HFFc6 (cell line): ENCODE measurements around the gene NGB. TPM values are rescaled to one million over a fixed set of nuclear protein-coding genes. Genes with fewer than 3 reads are reported as not detected.

ENCODE experiments used
- DNase-seq: peaks from one replicate; pipeline ENCODE4 v3.0.0-alpha.2; 2018
- H3K27ac Mint-ChIP-seq: 2 replicates; pipeline ENCODE4 v1.8.0; 2020; ENCODE audit warnings: mild to moderate bottlenecking, mixed read lengths
- H3K27me3 Mint-ChIP-seq: 2 replicates; pipeline ENCODE4 v1.8.0; 2021; ENCODE audit warnings: mild to moderate bottlenecking, moderate library complexity, mixed read lengths; ENCODE audit not compliant: insufficient read depth
- H3K36me3 Mint-ChIP-seq: 2 replicates; pipeline ENCODE4 v1.8.0; 2021; ENCODE audit warnings: low read depth, mixed read lengths
- H3K4me1 Mint-ChIP-seq: 2 replicates; pipeline ENCODE4 v1.8.0; 2020; ENCODE audit warnings: low read depth, mixed read lengths
- H3K4me3 Mint-ChIP-seq: 2 replicates; pipeline ENCODE4 v1.8.0; 2020; ENCODE audit warnings: mild to moderate bottlenecking, moderate library complexity, mixed read lengths
- H3K9me3 Mint-ChIP-seq: 2 replicates; pipeline ENCODE4 v1.8.0; 2020; ENCODE audit warnings: mild to moderate bottlenecking, mixed read lengths
- CTCF ChIP-seq: fragments of 200-600 bp; sonication (generic); IDR thresholded peaks from 2 replicates; pipeline ENCODE4 v1.5.0; 2021; ENCODE audit warnings: antibody characterized with exemption, mild to moderate bottlenecking
- total RNA-seq, 6 experiments: library from RNA; stranded (reverse); fragmentation: NEBNext Ultra II Directional; extraction: Animal tissue kit (Norgen Biotek cat#: 25700); gene quantifications; 2 replicates in 1 of 6; 3 replicates in 5 of 6; pipeline ENCODE4 v1.2.3, GENCODE V29; 2021

NGB gene
- total RNA-seq, 6 experiments from 2014 or later: not detected

GRCh38 chr14:77249286-77249685 lies 21.7 kb downstream of the NGB start:
- H3K27me3 Mint-ChIP-seq: peaks cover 44% of the 10 kb centered on the region
- no peaks in the 10 kb centered on the region for H3K36me3 Mint-ChIP-seq
- no peaks in the 10 kb centered on the region for H3K9me3 Mint-ChIP-seq
- H3K27ac Mint-ChIP-seq: no peak overlapping the region
- DNase-seq: no peak
- H3K4me1 Mint-ChIP-seq: no peaks in the 10 kb centered on the region
- TF ChIP-seq CTCF: no peak
- no peak overlapping the region for H3K4me3 Mint-ChIP-seq

- DNase-seq: peak; percentile 2
- peaks cover 38% of the 10 kb centered on the region for H3K27me3 Mint-ChIP-seq
- no peaks in the 10 kb centered on the region for H3K9me3 Mint-ChIP-seq
- H3K36me3 Mint-ChIP-seq: no peaks in the 10 kb centered on the region
- H3K27ac Mint-ChIP-seq: no peak overlapping the region
- TF ChIP-seq CTCF: no peak
- no peaks in the 10 kb centered on the region for H3K4me1 Mint-ChIP-seq
- no peak overlapping the region for H3K4me3 Mint-ChIP-seq
These were observed 22.3 kb downstream of the NGB start for GRCh38 chr14:77248666-77249065.

GRCh38 chr14:77246784-77247183 lies 24.2 kb downstream of the NGB start:
- Mint-ChIP-seq H3K4me1 (no peaks in the 10 kb centered on the region), H3K27ac (no peak overlapping the region), H3K9me3 (no peaks in the 10 kb centered on the region), H3K36me3 (no peaks in the 10 kb centered on the region), H3K4me3 (no peak overlapping the region), H3K27me3 (peaks cover 33% of the 10 kb centered on the region)
- DNase-seq: no peak
- TF ChIP-seq CTCF: no peak

GRCh38 chr14:77245820-77246219 lies 25.2 kb downstream of the NGB start:
- no peaks in the 10 kb centered on the region for H3K4me1 Mint-ChIP-seq
- H3K27me3 Mint-ChIP-seq: peaks cover 35% of the 10 kb centered on the region
- no peak; the same call in 1 of the 2 replicates for TF ChIP-seq CTCF
- no peak overlapping the region for H3K4me3 Mint-ChIP-seq
- DNase-seq: no peak
- H3K36me3 Mint-ChIP-seq: no peaks in the 10 kb centered on the region
- no peak overlapping the region for H3K27ac Mint-ChIP-seq
- no peaks in the 10 kb centered on the region for H3K9me3 Mint-ChIP-seq

- Mint-ChIP-seq H3K9me3 (no peaks in the 10 kb centered on the region), H3K27me3 (peaks cover 30% of the 10 kb centered on the region)
These were observed 27.2 kb downstream of the NGB start for GRCh38 chr14:77243853-77244252.

More at GRCh38 chr14:77243853-77244252, 27.2 kb downstream of the NGB start:
- no peak for TF ChIP-seq CTCF
- H3K4me3 Mint-ChIP-seq: no peak overlapping the region
- no peaks in the 10 kb centered on the region for H3K36me3 Mint-ChIP-seq
- H3K4me1 Mint-ChIP-seq: no peaks in the 10 kb centered on the region
- no peak for DNase-seq
- H3K27ac Mint-ChIP-seq: no peak overlapping the region
